Neuron (in vitro differentiated cells): ENCODE measurements around the gene FOXJ1.

Experiments used
- H2AFZ ChIP-seq: one replicate; pipeline ENCODE4 v1.6.1; 2013; ENCODE audit warnings: low read depth, mild to moderate bottlenecking, inconsistent platforms, low read length, moderate library complexity
- H3K27me3 ChIP-seq: one replicate; pipeline ENCODE4 v1.6.1; 2013; ENCODE audit warnings: low read length; ENCODE audit not compliant: insufficient read depth
- H3K36me3 ChIP-seq: one replicate; pipeline ENCODE4 v1.6.1; 2013; ENCODE audit warnings: low read length; ENCODE audit not compliant: insufficient read depth
- H3K4me1 ChIP-seq: one replicate; pipeline ENCODE4 v1.6.1; 2013; ENCODE audit warnings: low read length; ENCODE audit not compliant: insufficient read depth
- H3K4me3 ChIP-seq: 2 replicates; pipeline ENCODE4 v1.5.1; 2013; ENCODE audit warnings: mild to moderate bottlenecking, low read length, moderate library complexity
- H3K9me3 ChIP-seq: one replicate; pipeline ENCODE4 v1.6.1; 2013; ENCODE audit warnings: low read length

The FOXJ1 gene

GRCh38 chr17:76154936-76155845 lies 14.1 kb upstream of the FOXJ1 start:
- H3K27me3 ChIP-seq, result no peaks in the 10 kb centered on the region
- no peak overlapping the region for H2AFZ ChIP-seq
- H3K9me3 ChIP-seq, result no peaks in the 10 kb centered on the region
- H3K36me3 ChIP-seq, result peaks cover 64% of the 10 kb centered on the region
- H3K4me3 ChIP-seq, result no peak overlapping the region
- no peaks in the 10 kb centered on the region for H3K4me1 ChIP-seq

- Histone ChIP-seq H3K36me3 (peaks cover 61% of the 10 kb centered on the region), H3K4me1 (no peaks in the 10 kb centered on the region), H2AFZ (no peak overlapping the region), H3K4me3 (no peak overlapping the region), H3K9me3 (no peaks in the 10 kb centered on the region), H3K27me3 (no peaks in the 10 kb centered on the region)
Observed at GRCh38 chr17:76154292-76154691, 13.2 kb upstream of the FOXJ1 start.

- peaks cover 56% of the 10 kb centered on the region for H3K36me3 ChIP-seq
- no peaks in the 10 kb centered on the region for H3K9me3 ChIP-seq
- no peaks in the 10 kb centered on the region for H3K27me3 ChIP-seq
Observed at GRCh38 chr17:76153640-76154039, 12.6 kb upstream of the FOXJ1 start.

GRCh38 chr17:76153202-76153601 lies 12.2 kb upstream of the FOXJ1 start:
- Histone ChIP-seq H3K36me3 (peaks cover 52% of the 10 kb centered on the region), H3K4me1 (no peaks in the 10 kb centered on the region), H3K4me3 (no peak overlapping the region), H3K27me3 (no peaks in the 10 kb centered on the region), H2AFZ (no peak overlapping the region), H3K9me3 (no peaks in the 10 kb centered on the region)

More at GRCh38 chr17:76153640-76154039, 12.6 kb upstream of the FOXJ1 start:
- H3K4me1 ChIP-seq, result no peaks in the 10 kb centered on the region
- no peak overlapping the region for H3K4me3 ChIP-seq
- no peak overlapping the region for H2AFZ ChIP-seq

GRCh38 chr17:76152591-76152990 lies 11.5 kb upstream of the FOXJ1 start:
- Histone ChIP-seq H3K27me3 (no peaks in the 10 kb centered on the region), H3K9me3 (no peaks in the 10 kb centered on the region), H3K36me3 (peaks cover 46% of the 10 kb centered on the region), H3K4me3 (no peak overlapping the region), H3K4me1 (no peaks in the 10 kb centered on the region), H2AFZ (no peak overlapping the region)

- Histone ChIP-seq H3K4me1 (no peaks in the 10 kb centered on the region), H3K4me3 (no peak overlapping the region), H3K36me3 (peaks cover 40% of the 10 kb centered on the region), H3K27me3 (no peaks in the 10 kb centered on the region), H2AFZ (no peak overlapping the region), H3K9me3 (no peaks in the 10 kb centered on the region)
Observed at GRCh38 chr17:76151896-76152454, 10.9 kb upstream of the FOXJ1 start.

- peaks cover 44% of the 10 kb centered on the region for H3K36me3 ChIP-seq
- H3K4me3 ChIP-seq, result no peak overlapping the region
- no peaks in the 10 kb centered on the region for H3K9me3 ChIP-seq
- no peaks in the 10 kb centered on the region for H3K27me3 ChIP-seq
- no peaks in the 10 kb centered on the region for H3K4me1 ChIP-seq
- H2AFZ ChIP-seq, result no peak overlapping the region
Observed at GRCh38 chr17:76150712-76151622, 9.9 kb upstream of the FOXJ1 start.

GRCh38 chr17:76149214-76149613 lies 8.2 kb upstream of the FOXJ1 start:
- H3K36me3 ChIP-seq, result peaks cover 43% of the 10 kb centered on the region
- no peak overlapping the region for H3K4me3 ChIP-seq
- H3K9me3 ChIP-seq, result no peaks in the 10 kb centered on the region
- no peaks in the 10 kb centered on the region for H3K27me3 ChIP-seq
- H2AFZ ChIP-seq, result no peak overlapping the region
- no peaks in the 10 kb centered on the region for H3K4me1 ChIP-seq

GRCh38 chr17:76148015-76148326 lies 6.9 kb upstream of the FOXJ1 start:
- H3K4me1 ChIP-seq, result peaks cover 10% of the 10 kb centered on the region
- no peak overlapping the region for H3K4me3 ChIP-seq
- no peak overlapping the region for H2AFZ ChIP-seq
- H3K9me3 ChIP-seq, result no peaks in the 10 kb centered on the region
- H3K27me3 ChIP-seq, result no peaks in the 10 kb centered on the region
- H3K36me3 ChIP-seq, result peaks cover 32% of the 10 kb centered on the region

- H3K9me3 ChIP-seq, result no peaks in the 10 kb centered on the region
- no peaks in the 10 kb centered on the region for H3K27me3 ChIP-seq
- H3K4me1 ChIP-seq, result peaks cover 16% of the 10 kb centered on the region
- peaks cover 28% of the 10 kb centered on the region for H3K36me3 ChIP-seq
- no peak overlapping the region for H3K4me3 ChIP-seq
- H2AFZ ChIP-seq, result no peak overlapping the region
Observed at GRCh38 chr17:76147211-76148014, 6.4 kb upstream of the FOXJ1 start.

- no peaks in the 10 kb centered on the region for H3K9me3 ChIP-seq
- H3K27me3 ChIP-seq, result no peaks in the 10 kb centered on the region
- H3K4me3 ChIP-seq, result no peak overlapping the region
- H3K4me1 ChIP-seq, result peaks cover 27% of the 10 kb centered on the region
- H3K36me3 ChIP-seq, result peaks cover 17% of the 10 kb centered on the region
- H2AFZ ChIP-seq, result no peak overlapping the region
Observed at GRCh38 chr17:76146053-76146851, 5.2 kb upstream of the FOXJ1 start.
